H9 (cell line): ENCODE results near the gene TIMELESS. TPM values are rescaled to one million over a fixed set of nuclear protein-coding genes. Genes with fewer than 3 reads are reported as not detected.
"Not testable (repeated sequence)": the region's sequence is repeated elsewhere in the genome, so short reads cannot be mapped to it uniquely, and the experiment has no call there.

Source experiments
- DNase-seq: peaks from one replicate; pipeline ENCODE4 v3.0.0-alpha.2; 2017
- H2AFZ ChIP-seq: one replicate; pipeline ENCODE4 v1.6.1; 2013; ENCODE audit warnings: mild to moderate bottlenecking, low read length, control low read depth, moderate library complexity
- H2AK5ac ChIP-seq: 2 replicates; pipeline ENCODE4 v1.6.1; 2013; ENCODE audit warnings: low read length, control low read depth, mixed read lengths; ENCODE audit not compliant: insufficient read length
- H2BK120ac ChIP-seq: one replicate; pipeline ENCODE4 v1.6.1; 2013; ENCODE audit warnings: low read depth, mild to moderate bottlenecking, low read length, control low read depth, inconsistent platforms; ENCODE audit not compliant: poor library complexity, severe bottlenecking
- H2BK12ac ChIP-seq: 2 replicates; pipeline ENCODE4 v1.6.1; 2013; ENCODE audit warnings: low read length, control low read depth, mixed read lengths, low read depth; ENCODE audit not compliant: insufficient read length
- H2BK15ac ChIP-seq: 2 replicates; pipeline ENCODE4 v1.6.1; 2013; ENCODE audit warnings: low read depth, low read length, control low read depth
- H2BK20ac ChIP-seq: one replicate; pipeline ENCODE4 v1.6.1; 2013; ENCODE audit warnings: low read depth, mild to moderate bottlenecking, low read length, control low read depth, inconsistent platforms; ENCODE audit not compliant: poor library complexity, severe bottlenecking
- H2BK5ac ChIP-seq: 2 replicates; pipeline ENCODE4 v1.6.1; 2013; ENCODE audit warnings: low read length, control low read depth, mixed read lengths; ENCODE audit not compliant: insufficient read length
- H3K14ac ChIP-seq: 2 replicates; pipeline ENCODE4 v1.6.1; 2013; ENCODE audit warnings: low read length, control low read depth; ENCODE audit not compliant: insufficient read depth
- H3K18ac ChIP-seq: 2 replicates; pipeline ENCODE4 v1.6.1; 2013; ENCODE audit warnings: low read depth, mild to moderate bottlenecking, mixed read lengths, low read length, control low read depth; ENCODE audit not compliant: insufficient read length
- H3K23ac ChIP-seq: 2 replicates; pipeline ENCODE4 v1.6.1; 2013; ENCODE audit warnings: low read length, control low read depth, mixed read lengths, low read depth; ENCODE audit not compliant: insufficient read length
- H3K23me2 ChIP-seq: 2 replicates; pipeline ENCODE4 v1.6.1; 2013; ENCODE audit warnings: low read depth, mild to moderate bottlenecking, mixed read lengths, low read length, control low read depth; ENCODE audit not compliant: insufficient read length, poor library complexity, severe bottlenecking
- H3K27ac ChIP-seq: 2 replicates; pipeline ENCODE4 v1.5.1; 2013; ENCODE audit warnings: low read length, control low read depth, mixed read lengths, low read depth; ENCODE audit not compliant: insufficient read length
- H3K27me3 ChIP-seq: 2 replicates; pipeline ENCODE4 v1.6.1; 2013; ENCODE audit warnings: low read length, control low read depth, inconsistent platforms; ENCODE audit not compliant: insufficient read depth
- H3K4ac ChIP-seq: 2 replicates; pipeline ENCODE4 v1.6.1; 2013; ENCODE audit warnings: low read depth, mild to moderate bottlenecking, control low read depth, inconsistent platforms, low read length, moderate library complexity
- H3K4me1 ChIP-seq: 2 replicates; pipeline ENCODE4 v1.6.1; 2013; ENCODE audit warnings: low read length, control low read depth, inconsistent platforms; ENCODE audit not compliant: insufficient read depth
- H3K4me2 ChIP-seq: 2 replicates; pipeline ENCODE4 v1.6.1; 2013; ENCODE audit warnings: low read length, control low read depth, mixed read lengths; ENCODE audit not compliant: insufficient read length, insufficient read depth
- H3K56ac ChIP-seq: 2 replicates; pipeline ENCODE4 v1.6.1; 2013; ENCODE audit warnings: low read depth, mild to moderate bottlenecking, mixed read lengths, low read length, control low read depth; ENCODE audit not compliant: insufficient read length
- H3K79me1 ChIP-seq: 2 replicates; pipeline ENCODE4 v1.6.1; 2013; ENCODE audit warnings: low read depth, mild to moderate bottlenecking, moderate library complexity, low read length, control low read depth, inconsistent platforms; ENCODE audit not compliant: insufficient read depth, poor library complexity, severe bottlenecking
- H3K79me2 ChIP-seq: 2 replicates; pipeline ENCODE4 v1.6.1; 2013; ENCODE audit warnings: low read length, control low read depth, inconsistent platforms; ENCODE audit not compliant: insufficient read depth
- H3K9ac ChIP-seq: 2 replicates; pipeline ENCODE4 v1.6.1; 2013; ENCODE audit warnings: low read length, control low read depth, mixed read lengths; ENCODE audit not compliant: insufficient read length; ENCODE audit errors: extremely low read depth
- H3K9me3 ChIP-seq: one replicate; pipeline ENCODE4 v1.6.1; 2013; ENCODE audit warnings: low read depth, low read length, inconsistent platforms; ENCODE audit not compliant: control insufficient read depth
- H3T11ph ChIP-seq: one replicate; pipeline ENCODE4 v1.6.1; 2013; ENCODE audit warnings: mild to moderate bottlenecking, low read length, control low read depth, inconsistent platforms
- H4K20me1 ChIP-seq: one replicate; pipeline ENCODE4 v1.6.1; 2013; ENCODE audit not compliant: control insufficient read depth, insufficient read length, insufficient read depth
- H4K5ac ChIP-seq: 2 replicates; pipeline ENCODE4 v1.6.1; 2013; ENCODE audit warnings: low read depth, mild to moderate bottlenecking, mixed read lengths, low read length, control low read depth; ENCODE audit not compliant: insufficient read length
- H4K8ac ChIP-seq: replicated peaks from 2 replicates; pipeline ENCODE4 v1.6.1; 2013; ENCODE audit warnings: low read length, control low read depth, mixed read lengths, low read depth; ENCODE audit not compliant: insufficient read length
- H4K91ac ChIP-seq: 2 replicates; pipeline ENCODE4 v1.6.1; 2013; ENCODE audit warnings: low read depth, mild to moderate bottlenecking, moderate library complexity, mixed read lengths, low read length, control low read depth; ENCODE audit not compliant: insufficient read length
- H3K27ac Mint-ChIP-seq, 3 experiments: 2 replicates in 2 of 3; 3 replicates in 1 of 3; pipeline ENCODE4 v1.8.0; 2020 to 2021; ENCODE audit warnings: mixed read lengths in 3 of 3, mild to moderate bottlenecking in 1 of 3, moderate library complexity in 1 of 3
- H3K27me3 Mint-ChIP-seq: 2 replicates; pipeline ENCODE4 v1.8.0; 2021; ENCODE audit warnings: low read depth, mild to moderate bottlenecking, moderate library complexity, mixed read lengths
- H3K36me3 Mint-ChIP-seq, 3 experiments: 2 replicates in 2 of 3; 3 replicates in 1 of 3; pipeline ENCODE4 v1.8.0; 2020 to 2021; ENCODE audit warnings: low read depth in 3 of 3, mixed read lengths in 3 of 3; ENCODE audit not compliant: insufficient read depth in 1 of 3
- H3K4me1 Mint-ChIP-seq, 2 experiments: 2 replicates each; pipeline ENCODE4 v1.8.0; 2020; ENCODE audit warnings: mixed read lengths in 2 of 2
- H3K4me3 Mint-ChIP-seq, 2 experiments: 2 replicates in 1 of 2; 3 replicates in 1 of 2; pipeline ENCODE4 v1.8.0; 2020 to 2021; ENCODE audit warnings: mild to moderate bottlenecking in 2 of 2, mixed read lengths in 2 of 2, moderate library complexity in 1 of 2
- H3K9me3 Mint-ChIP-seq, 2 experiments: 2 replicates in 1 of 2; 3 replicates in 1 of 2; pipeline ENCODE4 v1.8.0; 2020; ENCODE audit warnings: mild to moderate bottlenecking in 2 of 2, mixed read lengths in 2 of 2, moderate library complexity in 1 of 2
- WGBS: extraction: QIAGEN DNeasy Blood & Tissue Kit; methylation state at CpG from one replicate; pipeline ENCODE4 v1.1.7; 2013; ENCODE audit warnings: missing lambda C conversion rate, low lambda C conversion rate, mixed read lengths; ENCODE audit not compliant: insufficient read length; ENCODE audit errors: extremely low coverage; 5-methylcytosine and 5-hydroxymethylcytosine counted together
- total RNA-seq: library from RNA; stranded (reverse); gene quantifications from 2 replicates; pipeline ENCODE4 v1.2.1, GENCODE V29; 2021
- TF ChIP-seq, protein P1 (sequence below): fragments of 200-600 bp; sonication (generic); conservative IDR thresholded peaks from 3 replicates; pipeline ENCODE4 v1.8.0; 2021; ENCODE audit warnings: antibody characterized with exemption, mild to moderate bottlenecking

TIMELESS gene
- total RNA-seq, 1 experiment from 2014 or later = 68.0 TPM

GRCh38 chr12:56408799-56409417 lies 40.3 kb downstream of the TIMELESS start:
- Histone ChIP-seq H3K27me3 (no peaks in the 10 kb centered on the region), H2BK120ac (no peak overlapping the region), H4K20me1 (no peaks in the 10 kb centered on the region), H3K56ac (no peak overlapping the region), H3K23ac (no peak overlapping the region), H4K8ac (no peak overlapping the region), H3K14ac (no peak overlapping the region), H3K9ac (no peak overlapping the region), H3K27ac (no peak overlapping the region), H3K23me2 (no peaks in the 10 kb centered on the region), H3K4me1 (no peaks in the 10 kb centered on the region), H3K18ac (no peak overlapping the region), H4K5ac (no peak overlapping the region), H3K79me2 (no peaks in the 10 kb centered on the region), H3K9me3 (no peaks in the 10 kb centered on the region), H2BK5ac (no peak overlapping the region), H2AK5ac (no peak overlapping the region), H2BK15ac (no peak overlapping the region), H3K4me2 (no peak overlapping the region), H2BK20ac (no peak overlapping the region), H2BK12ac (no peak overlapping the region), H3K4ac (no peak overlapping the region), H4K91ac (no peak overlapping the region), H3T11ph (no peak overlapping the region), H3K79me1 (no peaks in the 10 kb centered on the region), H2AFZ (no peak overlapping the region)
- Mint-ChIP-seq H3K27ac (no peak overlapping the region), H3K36me3 (no peaks in the 10 kb centered on the region; a peak in 1 of 7 replicates), H3K4me1 (peaks cover 0 to 2% of the 10 kb centered on the region in 2 experiments; a peak in 1 of 4 replicates), H3K27me3 (no peaks in the 10 kb centered on the region), H3K9me3 (no peaks in the 10 kb centered on the region), H3K4me3 (no peak overlapping the region)
- TF ChIP-seq, protein P1, sequence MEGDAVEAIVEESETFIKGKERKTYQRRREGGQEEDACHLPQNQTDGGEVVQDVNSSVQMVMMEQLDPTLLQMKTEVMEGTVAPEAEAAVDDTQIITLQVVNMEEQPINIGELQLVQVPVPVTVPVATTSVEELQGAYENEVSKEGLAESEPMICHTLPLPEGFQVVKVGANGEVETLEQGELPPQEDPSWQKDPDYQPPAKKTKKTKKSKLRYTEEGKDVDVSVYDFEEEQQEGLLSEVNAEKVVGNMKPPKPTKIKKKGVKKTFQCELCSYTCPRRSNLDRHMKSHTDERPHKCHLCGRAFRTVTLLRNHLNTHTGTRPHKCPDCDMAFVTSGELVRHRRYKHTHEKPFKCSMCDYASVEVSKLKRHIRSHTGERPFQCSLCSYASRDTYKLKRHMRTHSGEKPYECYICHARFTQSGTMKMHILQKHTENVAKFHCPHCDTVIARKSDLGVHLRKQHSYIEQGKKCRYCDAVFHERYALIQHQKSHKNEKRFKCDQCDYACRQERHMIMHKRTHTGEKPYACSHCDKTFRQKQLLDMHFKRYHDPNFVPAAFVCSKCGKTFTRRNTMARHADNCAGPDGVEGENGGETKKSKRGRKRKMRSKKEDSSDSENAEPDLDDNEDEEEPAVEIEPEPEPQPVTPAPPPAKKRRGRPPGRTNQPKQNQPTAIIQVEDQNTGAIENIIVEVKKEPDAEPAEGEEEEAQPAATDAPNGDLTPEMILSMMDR = no peak
- WGBS = no CpG with 5 or more reads among the region's 5 CpGs
- DNase-seq = no peak

- H2BK12ac ChIP-seq, H3K23me2 ChIP-seq, H2AK5ac ChIP-seq, H3K4ac ChIP-seq, H3K9me3 Mint-ChIP-seq, H3K23ac ChIP-seq, H3K27me3 Mint-ChIP-seq, H3K4me2 ChIP-seq, H4K8ac ChIP-seq, H2BK15ac ChIP-seq, H3K79me1 ChIP-seq, H3K27me3 ChIP-seq, H3K36me3 Mint-ChIP-seq, H3K9me3 ChIP-seq, H3K79me2 ChIP-seq, H2BK20ac ChIP-seq, DNase-seq, H3K4me3 Mint-ChIP-seq, H4K91ac ChIP-seq, H3K27ac Mint-ChIP-seq, H3K27ac ChIP-seq, H2BK120ac ChIP-seq, H3K18ac ChIP-seq, H3K14ac ChIP-seq, H2BK5ac ChIP-seq, H3K4me1 ChIP-seq, H3T11ph ChIP-seq, H2AFZ ChIP-seq, H4K20me1 ChIP-seq, H3K56ac ChIP-seq, H4K5ac ChIP-seq, H3K9ac ChIP-seq: not testable (repeated sequence)
- no CpG with 5 or more reads among the region's 3 CpGs for WGBS
- H3K4me1 Mint-ChIP-seq = peaks cover 8 to 12% of the 10 kb centered on the region in 2 experiments; a peak in 3 of 4 replicates
Observed at GRCh38 chr12:56404227-56404626, 45.0 kb downstream of the TIMELESS start.
